ENCODE measurements around the gene FGF14. TPM values are rescaled to one million over a fixed set of nuclear protein-coding genes. Genes with fewer than 3 reads are reported as not detected.

FGF14 gene
- total and polyA plus RNA-seq, 2 of the 4 experiments (the other 2 are of a cell fraction), result under 0.01 TPM; not detected in 1

DNA sequence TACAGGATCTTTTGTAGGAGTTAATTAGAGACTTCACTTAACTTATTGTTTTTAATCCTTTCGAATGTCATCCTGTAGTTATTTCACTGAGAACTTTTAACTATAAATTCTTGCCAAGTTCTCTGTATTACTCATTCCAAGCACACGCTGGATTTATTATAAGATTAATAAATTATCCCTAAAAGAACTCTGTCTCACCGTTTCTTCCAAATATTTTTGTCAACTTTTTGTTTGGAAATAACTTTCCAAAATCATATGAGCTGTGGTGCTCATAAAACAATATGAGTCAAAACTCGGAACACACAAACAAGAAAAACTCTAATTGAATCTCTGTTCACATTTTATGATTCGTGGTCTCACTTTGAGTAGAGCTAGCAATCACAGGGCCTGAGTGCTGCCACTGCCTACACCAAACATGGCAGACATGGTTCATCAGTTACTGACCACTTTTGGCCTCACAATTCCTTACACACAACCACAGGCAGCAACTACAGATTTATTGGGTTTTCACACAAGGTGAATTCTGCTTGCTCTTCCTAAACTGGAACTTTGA, 412.0 kb downstream of the FGF14 start:
- in situ Hi-C loops (cut with MboI; ENCODE audit: low sequenced_read_pairs), result no loop called here
- no peaks in the 10 kb centered on the region for H4K20me1 ChIP-seq (ENCODE audit: insufficient read depth, low read length)
- no peak overlapping the region for H3K4me2 ChIP-seq (ENCODE audit: low read depth, low read length)
- H4K8ac ChIP-seq (ENCODE audit: low read depth in 2 of 2, low read length in 2 of 2), result no peak overlapping the region
- no peak overlapping the region for H2BK5ac ChIP-seq (ENCODE audit: low read depth, low read length, poor library complexity, severe bottlenecking)
- ChIA-PET CTCF (interaction anchor here (0.9 kb wide), 1 partner anchor 13 kb away, joined by 3 read pairs; no protein-coding TSS in a partner anchor), POLR2A (ENCODE audit: unreplicated experiment) (no interaction called here)
- no peaks in the 10 kb centered on the region for H3K9me3 ChIP-seq (ENCODE audit: control insufficient read depth, insufficient read depth, low read length)
- TF ChIP-seq CTCF (conservative IDR thresholded peaks at IDR 0.05; ENCODE audit: low read depth, low read length) (no peak), CEBPB (IDR thresholded peaks at IDR 0.05; ENCODE audit: low read depth, low read length) (no peak), SMC3 (IDR thresholded peaks at IDR 0.05; ENCODE audit: low read depth, low read length) (no peak), POLR2A (IDR thresholded peaks at IDR 0.05; ENCODE audit: low read depth, low read length) (no peak), BHLHE40 (IDR thresholded peaks at IDR 0.05; ENCODE audit: low read depth, low read length) (no peak), CHD1 (IDR thresholded peaks at IDR 0.05; ENCODE audit: low read depth, low read length) (no peak), NFE2L2 (IDR thresholded peaks at IDR 0.05; ENCODE audit: low read depth, low read length) (no peak), RFX5 (IDR thresholded peaks at IDR 0.05; ENCODE audit: low read depth, low read length) (no peak), USF2 (IDR thresholded peaks at IDR 0.05; ENCODE audit: low read depth, low read length) (no peak), FOS (IDR thresholded peaks at IDR 0.05; ENCODE audit: low read depth, low read length) (no peak), RCOR1 (IDR thresholded peaks at IDR 0.05; ENCODE audit: insufficient replicate concordance, low read length) (no peak), MAZ (IDR thresholded peaks at IDR 0.05; ENCODE audit: borderline replicate concordance, low read depth, low read length) (no peak), RAD21 (IDR thresholded peaks at IDR 0.05; ENCODE audit: low read length) (no peak), MAFK (IDR thresholded peaks at IDR 0.05; ENCODE audit: low read depth, low read length) (no peak), MXI1 (IDR thresholded peaks at IDR 0.05; ENCODE audit: borderline replicate concordance, low read depth, low read length) (no peak)
- TF ChIP-seq, protein P1, sequence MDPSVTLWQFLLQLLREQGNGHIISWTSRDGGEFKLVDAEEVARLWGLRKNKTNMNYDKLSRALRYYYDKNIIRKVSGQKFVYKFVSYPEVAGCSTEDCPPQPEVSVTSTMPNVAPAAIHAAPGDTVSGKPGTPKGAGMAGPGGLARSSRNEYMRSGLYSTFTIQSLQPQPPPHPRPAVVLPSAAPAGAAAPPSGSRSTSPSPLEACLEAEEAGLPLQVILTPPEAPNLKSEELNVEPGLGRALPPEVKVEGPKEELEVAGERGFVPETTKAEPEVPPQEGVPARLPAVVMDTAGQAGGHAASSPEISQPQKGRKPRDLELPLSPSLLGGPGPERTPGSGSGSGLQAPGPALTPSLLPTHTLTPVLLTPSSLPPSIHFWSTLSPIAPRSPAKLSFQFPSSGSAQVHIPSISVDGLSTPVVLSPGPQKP (IDR thresholded peaks at IDR 0.05; ENCODE audit: borderline replicate concordance, low read depth, low read length), result no peak
- 38% methylated on average over 2 of the region's 5 CpGs; no CpG with 5 or more reads in 1 of the 2 experiments for WGBS, 2 experiments (ENCODE audit: extremely low coverage in 2 of 2, insufficient read length in 1 of 2)
- no peak overlapping the region for H3K14ac ChIP-seq (replicated peaks; ENCODE audit: low read depth, low read length)
- no peaks in the 10 kb centered on the region for H3K9me1 ChIP-seq (ENCODE audit: insufficient read depth, low read length)
- DNase-seq (no peak), ATAC-seq (ENCODE audit: low read depth) (no peak)
- H3K9ac ChIP-seq (ENCODE audit: low read depth, low read length), result no peak overlapping the region
- H4K91ac ChIP-seq (ENCODE audit: insufficient read depth, low read depth, low read length), result no peak overlapping the region
- no peak overlapping the region for H3K27ac ChIP-seq (ENCODE audit: insufficient read depth, low read length)
- no peaks in the 10 kb centered on the region for H3K79me1 ChIP-seq (ENCODE audit: low read depth in 1 of 2, low read length in 2 of 2)
- no peak overlapping the region for H4K5ac ChIP-seq (ENCODE audit: low read depth, low read length)
- no peak overlapping the region for H3K56ac ChIP-seq (ENCODE audit: extremely low read depth, insufficient read depth, low read length)
- H2AK9ac ChIP-seq (replicated peaks; ENCODE audit: low read depth, low read length, poor library complexity), result no peak overlapping the region
- H2BK20ac ChIP-seq (ENCODE audit: low read depth, low read length), result no peak overlapping the region
- H3K4me1 ChIP-seq (ENCODE audit: control insufficient read depth, insufficient read depth, low read length), result no peaks in the 10 kb centered on the region
- no peak overlapping the region for H3K23ac ChIP-seq (ENCODE audit: low read depth, low read length)
- H3K27me3 ChIP-seq (ENCODE audit: control insufficient read depth, insufficient read depth, low read length), result no peaks in the 10 kb centered on the region
- no peak overlapping the region for H2AFZ ChIP-seq (replicated peaks; ENCODE audit: low read length, poor library complexity)
- no peak overlapping the region for H2BK120ac ChIP-seq (ENCODE audit: low read depth, low read length)
- no peak overlapping the region for H2BK15ac ChIP-seq (ENCODE audit: low read depth, low read length)
- no peak overlapping the region for H3K4ac ChIP-seq (ENCODE audit: low read depth, low read length)
- no peak overlapping the region for H3K4me3 ChIP-seq (ENCODE audit: insufficient read depth, low read depth, low read length)
- H3K36me3 ChIP-seq (ENCODE audit: control insufficient read depth, insufficient read depth, low read length), result no peaks in the 10 kb centered on the region
- BruUV-seq (replicated peaks), result no TSS peak
- H3K18ac ChIP-seq (ENCODE audit: low read depth, low read length), result no peak overlapping the region
- no peak overlapping the region for H2AK5ac ChIP-seq (ENCODE audit: low read depth, low read length)
- dilution Hi-C loops (cut with HindIII; ENCODE audit: low sequenced_read_pairs, unreplicated experiment), result no loop called here
- intact Hi-C loops (cut with micrococcal nuclease), result no loop called here

All from IMR-90 (cell line).